Activated CD4-positive, alpha-beta T cell treated with anti-CD3 and anti-CD28 coated beads, Interleukin-2, amount 50 U/mL, for 16 hours (primary cell): ENCODE data around the gene RPL35A.
"Not testable (repeated sequence)": the region's sequence is repeated elsewhere in the genome, so short reads cannot be mapped to it uniquely, and the experiment has no call there.

ENCODE experiments used
- DNase-seq: peaks from one replicate; pipeline ENCODE4 v3.0.0-alpha.2; 2020

The RPL35A gene

DNA sequence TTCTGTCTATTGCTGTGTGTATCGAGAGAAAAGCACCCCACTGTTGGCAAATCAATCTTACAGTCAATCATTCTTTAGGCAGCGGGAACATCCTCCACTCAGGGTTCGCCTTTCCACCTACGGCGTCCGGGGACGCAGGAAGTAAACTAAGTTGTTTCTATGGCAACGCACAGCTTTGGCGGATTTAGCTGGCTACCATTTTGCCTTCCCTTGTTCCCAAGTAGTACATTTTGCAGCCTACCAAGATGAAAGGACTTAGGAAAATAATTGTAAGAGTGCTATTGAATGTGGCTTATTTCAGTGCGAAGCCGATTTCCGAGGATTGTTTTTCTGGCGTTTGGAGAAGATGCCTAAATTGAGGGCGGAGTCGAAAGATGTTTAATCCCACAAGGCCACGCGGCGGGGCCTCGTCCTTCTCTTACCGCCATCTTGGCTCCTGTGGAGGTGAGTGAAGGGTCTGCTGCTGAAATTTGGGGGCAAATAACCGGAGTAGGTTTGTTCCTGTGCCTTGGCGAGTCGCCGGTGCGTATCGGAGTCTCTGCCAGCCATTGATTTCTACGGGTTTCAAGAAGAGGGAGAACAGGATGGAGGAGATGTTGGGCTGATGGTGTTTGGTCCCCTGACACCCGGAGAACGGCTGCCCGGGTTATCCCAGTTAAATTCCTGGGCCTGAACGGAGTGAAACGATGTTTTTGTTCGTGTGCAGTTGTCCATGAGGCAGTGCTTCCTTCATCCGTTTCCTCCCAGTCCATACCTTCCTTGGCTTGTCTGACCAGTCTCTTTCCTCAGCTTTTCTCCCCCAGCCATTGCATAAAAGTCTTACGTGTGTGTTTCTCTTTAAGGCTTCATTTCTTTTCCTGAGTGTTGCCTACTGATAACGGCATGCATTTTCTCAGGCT, at the start of gene RPL35A:
Gene RPL35A, plus strand, starts transcription at position 413 of the 899 bp plus-strand sequence. CDS start 778 bp downstream, outside the sequence.
- peak; percentile 91 for DNase-seq

DNA sequence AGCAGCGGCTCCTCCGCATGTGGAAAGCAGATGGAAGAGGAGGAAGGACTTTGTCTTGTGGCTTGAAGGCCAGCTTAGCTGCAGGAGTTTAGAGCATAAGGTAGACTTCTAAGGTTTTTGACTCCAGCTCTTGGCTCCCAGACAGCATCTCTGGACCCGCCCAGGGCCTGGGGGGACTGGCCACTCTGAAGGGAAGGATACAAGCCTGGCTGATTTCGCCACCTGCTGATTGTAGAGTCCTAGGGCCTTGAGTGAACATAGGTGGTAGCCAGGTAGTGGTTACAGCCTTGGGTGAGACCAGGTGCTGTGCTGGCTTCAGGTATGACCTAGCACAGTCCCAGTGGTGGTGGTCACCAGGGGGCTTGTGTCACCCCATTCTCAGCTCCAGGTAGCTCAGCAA, 48.4 kb upstream of the RPL35A start:
- no peak for DNase-seq

DNA sequence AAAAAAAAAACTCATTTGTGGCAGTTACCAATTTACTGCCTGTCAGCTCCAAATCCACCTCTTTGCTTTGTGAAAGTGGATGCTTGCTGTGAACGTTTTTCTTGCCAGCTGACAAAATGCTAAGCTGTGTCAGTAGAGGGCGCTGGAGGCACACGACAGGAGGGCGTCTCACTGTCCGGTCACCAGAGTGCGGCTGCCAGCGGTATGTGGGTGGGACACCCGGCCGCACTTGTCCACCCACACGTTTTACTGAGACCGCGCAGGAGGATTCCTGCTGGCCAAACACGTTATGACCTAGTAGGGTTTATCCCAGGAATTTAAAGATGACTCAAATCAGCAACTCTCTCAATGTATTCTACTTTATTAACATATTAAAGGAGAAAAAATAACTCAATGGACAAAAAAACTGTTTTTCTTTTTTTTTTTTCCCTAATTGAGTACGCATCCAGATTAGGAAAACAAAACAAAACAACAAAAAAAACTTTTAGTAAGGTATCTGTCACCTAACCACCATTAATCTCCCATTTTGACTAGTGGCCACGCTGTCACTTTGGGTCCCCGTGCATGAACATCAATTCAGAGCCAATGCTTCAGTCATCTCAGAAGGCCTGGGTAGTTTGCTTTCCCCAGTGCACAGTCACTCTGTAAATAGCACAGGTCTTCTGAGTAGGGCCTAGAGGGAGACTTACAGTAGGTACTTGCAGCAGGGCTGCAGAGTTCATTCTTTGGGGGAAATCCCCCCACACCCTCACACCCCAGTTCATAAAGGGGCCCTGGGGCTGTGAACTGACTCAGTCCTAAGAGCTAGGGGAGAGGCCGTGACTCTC, 43.8 kb upstream of the RPL35A start:
- peak; percentile 94 for DNase-seq

GRCh38 chr3:197906850-197907187, 43.2 kb upstream of the RPL35A start:
- DNase-seq = no peak

- no peak for DNase-seq
Measured at GRCh38 chr3:197907196-197907595, 42.8 kb upstream of the RPL35A start.

DNA sequence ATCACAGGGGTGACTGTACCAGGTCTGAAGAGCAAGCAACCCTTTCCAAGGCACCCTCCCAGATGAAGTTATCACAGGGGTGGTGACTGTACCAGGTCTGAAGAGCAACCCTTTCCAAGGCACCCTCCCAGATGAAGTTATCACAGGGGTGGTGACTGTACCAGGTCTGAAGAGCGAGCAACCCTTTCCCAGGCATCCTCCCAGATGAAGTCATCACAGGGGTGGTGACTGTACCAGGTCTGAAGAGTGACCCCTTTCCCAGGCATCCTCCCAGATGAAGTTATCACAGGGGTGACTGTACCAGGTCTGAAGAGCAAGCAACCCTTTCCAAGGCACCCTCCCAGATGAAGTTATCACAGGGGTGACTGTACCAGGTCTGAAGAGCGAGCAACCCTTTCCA, 41.4 kb upstream of the RPL35A start:
- DNase-seq = not testable (repeated sequence)

DNA sequence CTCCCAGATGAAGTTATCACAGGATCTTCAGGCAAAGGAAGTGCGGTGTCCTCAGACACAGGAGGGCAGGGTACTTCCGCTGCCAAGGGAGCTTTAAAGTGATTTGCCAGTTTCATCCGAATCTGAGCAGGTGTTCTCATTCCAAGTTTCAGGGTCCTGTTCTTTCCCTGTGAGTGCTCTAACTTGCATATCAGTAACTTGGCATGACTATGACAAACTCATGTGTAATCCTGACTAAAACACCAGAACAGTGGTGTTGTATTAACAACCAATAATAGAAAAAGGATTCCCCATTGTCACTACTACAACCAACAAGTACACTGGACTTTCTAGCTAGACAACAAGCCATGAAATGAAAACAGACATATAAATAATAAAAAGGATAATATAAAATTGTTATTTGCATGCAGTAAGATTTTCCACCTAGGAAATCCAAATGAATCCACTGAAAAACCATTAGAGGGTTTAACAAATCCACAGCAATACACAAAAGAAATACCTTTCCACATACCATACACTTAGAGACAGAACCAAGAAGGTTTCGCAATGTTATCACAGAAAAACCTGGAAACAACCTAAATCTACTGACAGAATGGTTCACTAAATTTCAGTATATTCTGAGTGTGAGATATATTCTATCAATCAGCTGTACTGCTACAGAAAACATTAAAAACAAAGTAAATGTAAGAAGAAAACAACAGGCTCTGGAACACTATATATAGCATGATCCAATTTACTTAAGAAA, 40.9 kb upstream of the RPL35A start:
- DNase-seq = no peak

DNA sequence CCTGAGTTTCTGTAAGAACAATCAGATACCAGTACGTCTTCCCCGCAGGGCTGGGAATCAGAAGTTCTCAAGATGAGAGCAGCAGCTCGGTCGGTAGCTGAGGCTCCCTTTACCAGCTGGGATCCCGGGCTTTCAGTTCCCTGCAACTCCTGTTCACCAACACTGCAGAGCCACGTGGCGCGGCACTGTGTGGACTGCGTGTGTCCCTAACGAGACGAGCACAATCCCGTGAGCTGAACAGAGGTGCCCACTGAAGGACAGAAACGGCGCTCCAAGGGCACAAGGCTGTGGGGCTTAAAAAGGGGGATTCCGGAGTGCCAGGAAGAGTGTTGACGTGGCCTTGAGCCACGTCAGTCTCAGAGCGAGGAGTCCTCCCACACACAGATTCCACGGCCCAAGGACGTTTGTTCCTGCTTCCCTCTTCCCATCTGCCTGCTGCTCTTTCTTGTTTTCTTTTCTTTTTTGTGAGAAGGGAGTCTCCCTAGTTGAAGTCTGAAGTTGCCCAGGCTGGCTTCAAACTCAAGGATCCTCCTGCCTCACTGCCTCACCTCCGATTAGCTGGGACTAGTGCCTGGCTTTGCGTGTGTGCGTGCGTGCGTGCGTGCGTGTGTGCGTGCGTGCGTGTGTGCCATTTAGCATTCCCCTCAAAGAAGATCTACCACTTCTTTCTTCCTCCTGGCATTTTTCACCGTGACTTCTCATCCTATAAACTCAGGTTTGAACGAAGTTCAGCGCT, 37.1 kb upstream of the RPL35A start:
- DNase-seq = peak; percentile 21

DNA sequence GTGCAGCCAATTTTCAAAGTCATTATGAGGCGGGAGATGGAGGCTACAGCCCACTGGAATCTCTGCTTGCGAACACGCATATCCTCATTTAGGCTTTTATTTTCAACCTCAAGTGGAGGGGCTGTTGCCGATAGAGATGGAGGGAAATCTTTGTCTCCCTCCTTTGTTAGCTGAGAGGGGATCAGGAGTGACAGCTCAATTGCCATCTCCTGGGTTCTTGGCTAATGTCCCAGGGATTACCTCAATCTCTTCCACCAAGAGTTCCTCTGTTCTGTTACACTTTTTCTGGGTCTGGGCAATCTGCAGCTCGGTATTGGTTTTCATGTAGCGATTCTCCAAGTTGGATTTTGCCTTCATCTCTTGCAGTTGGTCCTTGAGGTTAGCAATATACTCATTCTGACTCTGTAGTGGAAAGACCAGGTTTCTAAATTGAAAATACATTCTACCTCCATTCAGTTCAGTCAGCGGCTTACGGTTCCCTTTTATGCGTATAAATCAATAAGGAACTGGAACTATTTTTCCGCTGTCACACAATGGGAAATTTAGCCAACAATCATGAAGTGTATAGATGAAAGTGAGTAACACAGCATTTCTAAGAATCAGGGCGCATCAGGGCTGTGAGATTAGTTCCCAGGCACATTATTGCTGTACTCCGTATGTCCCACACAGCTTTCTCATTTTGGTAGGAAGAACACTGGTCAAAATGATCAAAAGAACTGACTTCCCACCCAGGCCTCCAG, 36.2 kb upstream of the RPL35A start:
- peak; percentile 27 for DNase-seq

DNA sequence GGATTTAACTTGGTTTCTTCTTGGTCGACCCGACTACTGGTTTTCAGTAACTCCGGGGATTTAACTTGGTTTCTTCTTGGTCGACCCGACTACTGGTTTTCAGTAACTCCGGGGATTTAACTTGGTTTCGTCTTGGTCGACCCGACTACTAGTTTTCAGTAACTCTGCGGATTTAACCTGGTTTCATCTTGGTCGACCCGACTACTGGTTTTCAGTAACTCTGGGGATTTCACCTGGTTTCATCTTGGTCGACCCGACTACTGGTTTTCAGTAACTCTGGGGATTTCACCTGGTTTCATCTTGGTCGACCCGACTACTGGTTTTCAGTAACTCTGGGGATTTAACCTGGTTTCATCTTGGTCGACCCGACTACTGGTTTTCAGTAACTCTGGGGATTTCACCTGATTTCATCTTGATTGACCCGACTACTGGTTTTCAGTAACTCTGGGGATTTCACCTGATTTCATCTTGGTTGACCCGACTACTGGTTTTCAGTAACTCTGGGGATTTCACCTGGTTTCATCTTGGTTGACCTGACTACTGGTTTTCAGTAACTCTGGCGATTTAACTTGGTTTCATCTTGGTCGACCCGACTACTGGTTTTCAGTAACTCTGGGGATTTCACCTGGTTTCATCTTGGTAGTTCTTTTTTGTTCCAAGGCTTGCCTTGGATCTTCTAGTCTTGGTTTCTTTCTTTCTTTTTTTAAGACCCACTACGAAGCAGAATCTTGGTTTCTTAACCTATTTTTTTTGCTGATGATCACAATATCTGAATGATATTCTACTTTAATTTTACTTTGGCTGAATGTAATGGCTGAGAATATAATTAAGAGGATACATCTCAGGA, 28.3 kb upstream of the RPL35A start:
- peak; percentile 50 for DNase-seq

DNA sequence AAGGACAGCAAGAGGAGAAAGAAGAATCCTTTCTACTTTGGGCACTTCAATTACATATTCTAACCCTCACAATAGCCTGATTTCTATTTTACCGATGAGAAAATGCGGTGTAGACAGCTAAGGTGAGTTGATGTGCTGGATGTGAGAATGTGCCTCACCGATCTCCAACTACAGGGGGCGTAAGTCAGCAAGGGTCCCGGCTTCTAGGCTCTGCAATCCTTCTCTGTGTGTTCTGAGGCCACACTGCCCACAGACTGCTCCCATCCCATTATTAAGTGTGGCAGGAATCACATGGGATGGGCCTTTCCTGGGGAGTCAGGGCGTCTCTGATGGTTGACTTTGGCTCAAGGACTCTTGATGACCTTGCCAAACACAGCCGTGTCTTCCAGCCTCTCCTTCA, 23.6 kb upstream of the RPL35A start:
- DNase-seq = no peak

- not testable (repeated sequence) for DNase-seq
Measured at GRCh38 chr3:197927578-197927977, 22.4 kb upstream of the RPL35A start.

DNA sequence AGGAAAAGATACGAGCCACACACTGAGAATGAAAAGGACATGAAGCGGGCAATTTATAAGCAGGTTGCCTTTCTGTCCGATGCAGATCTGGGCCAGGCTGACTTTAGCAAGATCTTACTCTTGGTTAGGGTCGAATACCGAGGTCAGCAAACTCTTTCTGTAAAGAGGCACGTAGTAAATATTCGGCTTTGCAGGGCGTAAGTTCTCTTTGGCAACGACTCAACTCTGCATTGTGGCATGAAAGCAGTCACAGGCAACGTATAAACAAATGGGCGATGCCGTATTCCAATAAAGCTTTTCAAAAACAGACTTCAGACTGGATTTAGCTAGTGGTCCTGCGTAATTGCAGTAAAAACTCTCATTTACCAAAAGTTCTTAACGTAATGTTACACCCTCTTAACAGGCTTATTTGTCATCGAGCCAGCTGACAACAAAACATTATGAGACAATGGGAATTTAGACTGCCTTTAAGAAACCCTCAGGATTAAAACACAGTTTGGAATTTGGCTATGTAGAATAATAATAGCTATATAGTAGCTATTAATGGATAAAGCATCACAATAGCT, 13.1 kb upstream of the RPL35A start:
- DNase-seq = no peak

GRCh38 chr3:197940745-197941384, 9.1 kb upstream of the RPL35A start:
- DNase-seq = no peak

GRCh38 chr3:197942956-197943556, 6.9 kb upstream of the RPL35A start:
- DNase-seq = peak; percentile 67

- DNase-seq = no peak
Measured at GRCh38 chr3:197949191-197949777, 706 bp upstream of the RPL35A start.

GRCh38 chr3:197950677-197951061, 679 bp downstream of the RPL35A start:
- no peak for DNase-seq

DNA sequence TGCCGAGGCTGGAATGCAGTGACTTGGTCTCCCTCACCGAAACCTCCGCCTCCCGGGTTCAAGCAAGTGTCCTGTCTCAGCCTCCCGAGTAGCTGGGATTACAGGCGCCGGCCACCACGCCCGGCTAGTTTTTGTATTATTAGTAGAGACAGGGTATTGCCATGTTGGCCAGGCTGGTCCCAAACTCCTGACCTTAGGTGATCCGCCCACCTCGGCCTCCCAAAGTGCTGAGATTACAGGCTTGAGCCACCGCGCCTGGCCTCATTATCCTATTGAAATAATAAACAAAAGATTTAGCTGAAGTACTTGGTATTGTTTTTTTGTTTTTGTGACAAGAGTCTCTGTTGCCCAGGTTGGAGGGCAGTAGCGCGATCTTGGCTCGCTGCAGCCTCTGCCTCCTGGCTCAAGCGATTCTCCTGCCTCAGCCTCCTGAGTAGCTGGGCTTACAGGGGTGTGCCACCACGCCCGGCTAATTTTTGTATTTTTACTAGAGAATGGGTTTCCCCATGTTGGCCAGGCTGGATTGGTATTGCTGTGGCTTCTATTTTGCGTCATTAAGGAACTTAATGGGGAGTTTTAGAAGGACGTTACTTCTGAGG, 1.5 kb downstream of the RPL35A start:
- no peak for DNase-seq

- DNase-seq = no peak
Measured at GRCh38 chr3:197952440-197952839, 2.5 kb downstream of the RPL35A start.
